GM21423 (cell line): ENCODE measurements around the gene GSTP1.

Experiments used
- ATAC-seq: cut with Tn5 transposase; IDR thresholded peaks from one replicate; pipeline ENCODE4 v1.9.1; 2021; ENCODE audit warnings: mild to moderate bottlenecking, moderate library complexity; ENCODE audit not compliant: unreplicated experiment

Gene GSTP1

GRCh38 chr11:67628710-67629385, 45.2 kb downstream of the GSTP1 start:
- ATAC-seq = no peak

DNA sequence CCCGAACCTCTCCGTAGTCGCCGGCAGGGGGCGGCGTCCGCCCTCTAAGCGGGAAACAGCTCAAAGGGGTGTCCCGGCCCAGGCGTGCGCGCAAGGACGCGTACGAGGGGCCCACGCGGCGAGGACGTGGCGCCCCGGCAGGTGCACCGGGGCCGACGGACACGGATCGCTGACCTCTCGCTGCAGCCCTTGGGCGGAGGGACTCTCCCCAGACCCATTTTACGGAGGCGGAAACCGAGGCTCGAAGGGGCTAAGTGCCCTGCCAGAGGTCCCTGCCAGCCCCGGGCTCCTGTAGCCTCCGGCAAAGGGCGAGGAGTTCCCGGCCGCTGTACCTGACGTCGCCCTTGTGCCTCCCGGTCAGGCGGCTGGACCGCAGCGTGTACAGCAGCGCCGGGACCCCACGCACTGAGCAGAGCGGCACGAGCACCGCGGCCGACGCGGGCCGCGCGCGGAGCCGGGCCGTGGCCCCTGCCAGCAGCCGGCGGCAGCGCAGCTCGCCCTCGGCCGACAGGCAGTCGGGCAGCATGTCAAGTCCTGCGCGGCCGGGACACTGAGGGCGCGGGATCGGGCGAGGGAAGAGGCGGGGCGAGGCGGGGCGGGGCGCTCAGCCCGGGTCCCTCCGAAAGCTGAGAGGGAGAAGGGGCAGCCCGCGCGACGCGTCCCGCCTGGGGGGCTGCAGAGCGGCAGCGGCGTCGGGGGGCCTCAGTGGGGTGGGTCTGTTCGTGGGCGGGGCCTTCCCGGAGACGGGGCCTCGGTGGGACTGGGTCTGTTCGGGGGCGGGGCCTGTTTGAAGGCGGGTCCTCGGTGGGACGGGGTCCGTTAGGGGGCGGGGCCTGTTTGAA, 46.0 kb downstream of the GSTP1 start, which contains the start of gene NUDT8:
Gene NUDT8, minus strand, starts transcription at position 552 of the 842 bp plus-strand sequence. Its CDS starts 26 bp downstream, at position 526.
- peak; percentile 42 for ATAC-seq

DNA sequence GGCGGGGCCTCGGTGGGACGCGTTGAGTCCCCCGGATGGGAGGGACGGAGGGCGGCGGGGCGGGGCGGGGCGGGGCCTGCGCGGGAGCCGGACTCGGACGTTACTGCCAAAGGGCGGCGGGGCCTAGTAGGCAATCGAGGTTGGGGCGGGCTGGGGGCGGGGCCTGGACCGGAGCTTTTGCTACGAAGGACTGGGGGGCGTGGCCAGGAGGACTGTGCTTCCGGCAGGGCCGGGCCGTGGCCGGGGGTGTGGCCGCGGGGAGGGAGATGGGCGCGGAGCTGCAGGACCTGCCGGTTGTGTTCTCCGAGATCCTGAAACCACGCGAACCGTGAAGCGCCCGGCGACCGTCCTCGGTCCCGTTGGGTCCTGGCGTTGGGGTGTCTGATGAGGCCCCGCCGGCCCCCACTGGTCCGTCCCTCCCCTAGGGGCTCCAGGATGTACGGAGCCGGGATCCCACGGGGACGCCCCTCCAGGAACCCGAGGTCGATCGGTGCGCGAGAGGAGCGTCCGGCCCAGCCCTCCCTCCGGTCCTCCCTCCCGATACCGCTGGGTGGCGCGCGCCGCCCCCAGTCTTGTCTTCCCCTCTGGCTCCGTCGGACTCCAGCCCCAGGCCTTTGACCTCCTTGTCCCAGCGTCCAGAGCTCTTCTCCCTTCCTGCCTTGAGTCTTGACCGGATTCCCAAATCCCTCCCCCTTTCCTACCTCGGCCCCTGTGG, 46.8 kb downstream of the GSTP1 start:
- ATAC-seq = peak; percentile 66

DNA sequence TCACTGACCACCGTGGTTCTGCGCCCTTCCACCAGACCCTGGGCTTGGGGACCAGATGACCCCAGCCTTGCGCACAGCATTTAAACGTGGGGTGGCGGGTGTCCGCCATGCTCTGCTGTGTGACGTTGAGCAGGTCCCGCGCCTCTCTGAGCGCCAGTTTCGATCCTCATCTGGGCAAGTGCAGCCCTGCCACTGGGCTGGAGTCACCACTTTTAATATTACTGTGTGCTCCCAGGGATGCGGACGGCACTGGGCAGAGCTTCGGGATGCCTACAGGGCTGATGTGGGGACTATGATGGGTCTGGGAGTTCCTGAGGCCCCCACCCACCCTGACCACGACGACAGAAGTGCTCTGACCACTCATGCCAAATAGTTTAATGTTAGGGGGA, 47.3 kb downstream of the GSTP1 start:
- ATAC-seq = no peak

GRCh38 chr11:67631411-67631810, 47.8 kb downstream of the GSTP1 start:
- ATAC-seq = no peak

DNA sequence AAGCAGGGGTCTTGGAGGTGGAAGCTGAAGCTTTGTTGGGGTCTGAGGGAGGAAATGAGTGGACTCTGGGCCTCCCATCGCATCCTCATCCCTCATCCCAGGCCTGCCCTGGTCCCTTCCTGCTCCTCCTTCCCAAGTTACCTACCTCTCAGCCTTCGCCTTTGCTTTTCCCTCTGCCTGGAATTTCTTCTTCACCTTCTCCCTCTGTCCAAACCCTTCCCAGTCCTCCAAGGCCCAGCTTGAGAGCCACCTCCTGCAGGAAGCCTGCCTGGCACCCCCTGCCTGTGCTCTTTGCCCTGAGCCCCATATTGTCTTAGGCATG, 48.2 kb downstream of the GSTP1 start:
- ATAC-seq = no peak

- no peak for ATAC-seq
These were observed 48.8 kb downstream of the GSTP1 start for GRCh38 chr11:67632175-67632981.

DNA sequence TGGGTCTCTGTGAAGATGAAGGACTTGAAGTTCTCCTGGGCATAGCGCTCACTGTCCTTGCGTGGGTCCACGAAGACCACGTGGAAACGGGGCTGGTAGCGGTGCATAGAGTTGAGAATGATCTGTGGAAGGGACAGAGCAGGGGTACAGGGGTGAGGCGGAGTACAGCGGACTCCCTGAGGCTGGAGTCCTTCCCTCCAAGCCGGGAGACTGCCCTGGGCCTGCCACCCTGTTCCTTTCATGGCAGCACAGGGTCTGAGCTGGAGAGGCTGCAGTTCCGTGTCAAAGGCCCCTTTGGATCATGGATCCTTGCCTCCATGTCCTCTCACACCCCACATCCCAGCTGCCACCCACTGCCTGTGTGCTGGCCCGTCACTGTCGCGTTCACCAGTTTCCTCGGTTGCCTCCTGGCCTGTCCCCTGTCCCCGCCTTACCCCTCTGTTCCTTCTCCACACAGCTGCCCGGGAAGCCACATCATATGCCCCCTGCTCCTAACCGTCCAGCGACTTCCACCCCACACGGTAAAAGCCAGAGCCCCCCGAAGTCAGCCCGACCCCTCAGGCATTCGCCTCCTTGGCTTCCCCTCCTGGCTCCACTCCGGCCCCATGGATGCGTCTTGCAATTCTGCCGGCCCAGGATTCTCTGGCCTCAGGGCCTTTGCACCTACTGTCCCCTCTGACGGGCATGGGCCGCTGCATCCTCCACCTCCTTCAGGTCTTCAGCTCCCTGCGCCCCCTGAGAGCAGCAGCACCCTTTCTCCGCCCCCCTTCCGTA, 49.6 kb downstream of the GSTP1 start:
- ATAC-seq = no peak

GRCh38 chr11:67633758-67634365, 50.2 kb downstream of the GSTP1 start:
- ATAC-seq = no peak

DNA sequence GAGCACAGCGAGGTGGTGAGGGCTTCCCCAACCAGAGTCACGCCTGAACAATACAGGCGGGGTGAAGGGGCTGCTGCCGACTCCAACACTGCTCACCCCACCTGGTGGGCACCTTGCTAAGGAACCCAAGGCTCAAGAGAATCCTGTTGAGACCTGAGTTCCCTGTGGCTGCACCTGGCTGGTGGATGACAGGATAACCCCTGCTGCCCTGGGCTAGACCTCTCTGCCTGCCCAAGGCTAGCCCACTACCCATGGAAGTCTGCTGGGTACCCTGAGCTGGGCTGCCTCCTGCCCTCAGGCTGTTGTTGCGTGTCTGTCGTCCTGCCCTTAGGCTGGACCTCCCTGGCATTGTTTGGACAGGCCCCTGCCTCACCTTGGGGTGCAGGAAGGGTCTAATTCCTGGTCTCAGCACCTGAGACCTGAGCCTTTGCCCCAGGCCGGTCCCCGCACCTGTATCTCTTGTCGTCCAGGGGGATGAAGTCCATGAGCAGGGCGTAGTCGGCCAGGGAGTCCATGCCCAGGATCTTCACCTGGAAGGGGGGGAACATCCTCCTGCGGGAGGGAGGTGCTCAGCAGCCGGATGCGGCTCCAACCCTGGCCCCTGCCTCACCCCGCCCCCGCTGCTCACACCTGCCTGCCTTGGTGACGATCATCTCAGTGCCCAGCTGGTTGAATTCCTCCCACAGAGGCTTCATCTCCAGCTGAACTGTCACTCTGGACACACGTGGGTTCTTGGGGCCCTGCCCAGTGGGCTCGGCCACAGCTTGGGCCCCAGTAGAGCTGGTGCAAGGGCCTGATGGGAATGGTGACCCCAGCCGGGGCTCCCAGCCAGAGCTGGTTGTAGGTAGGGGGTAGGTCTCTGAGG, 51.0 kb downstream of the GSTP1 start:
- ATAC-seq = no peak

- no peak for ATAC-seq
These were observed 51.6 kb downstream of the GSTP1 start for GRCh38 chr11:67635231-67635521.
